IMR-90 (cell line): ENCODE results near the gene IGF1R.
A peak's percentile ranks its signal among the peaks of the same experiment; 100 is the strongest.

Source experiments
- BHLHE40 ChIP-seq: fragments of 150-350 bp; IDR thresholded peaks from 2 replicates; pipeline ENCODE4 v1.6.1; 2016; ENCODE audit warnings: mild to moderate bottlenecking, low read depth, low read length
- CEBPB ChIP-seq: IDR thresholded peaks from 2 replicates; pipeline ENCODE4 v1.6.1; 2012; ENCODE audit warnings: low read depth, low read length, improper control_type of control experiment
- CHD1 ChIP-seq: IDR thresholded peaks from 2 replicates; pipeline ENCODE4 v1.6.1; 2012; ENCODE audit warnings: low read depth, low read length, improper control_type of control experiment
- CTCF ChIP-seq: conservative IDR thresholded peaks from 2 replicates; pipeline ENCODE4 v1.5.1; 2012; ENCODE audit warnings: mild to moderate bottlenecking, low read depth, low read length, improper control_type of control experiment
- MAZ ChIP-seq: IDR thresholded peaks from 2 replicates; pipeline ENCODE4 v1.6.1; 2012; ENCODE audit warnings: low read depth, mild to moderate bottlenecking, low read length, improper control_type of control experiment, moderate library complexity, borderline replicate concordance
- MXI1 ChIP-seq: IDR thresholded peaks from 2 replicates; pipeline ENCODE4 v1.6.1; 2012; ENCODE audit warnings: low read depth, mild to moderate bottlenecking, low read length, moderate library complexity, borderline replicate concordance
- NFE2L2 ChIP-seq: fragments of 150-350 bp; IDR thresholded peaks from 2 replicates; pipeline ENCODE4 v1.6.1; 2016; ENCODE audit warnings: low read depth, mild to moderate bottlenecking, low read length
- POLR2A ChIP-seq: IDR thresholded peaks from 2 replicates; pipeline ENCODE4 v1.6.1; 2012; ENCODE audit warnings: mild to moderate bottlenecking, low read depth, low read length
- RAD21 ChIP-seq: IDR thresholded peaks from 2 replicates; pipeline ENCODE4 v1.6.1; 2012; ENCODE audit warnings: low read length, improper control_type of control experiment
- RFX5 ChIP-seq: IDR thresholded peaks from 2 replicates; pipeline ENCODE4 v1.8.0; 2012; ENCODE audit warnings: low read depth, mild to moderate bottlenecking, low read length, moderate library complexity
- USF2 ChIP-seq: fragments of 150-350 bp; IDR thresholded peaks from 2 replicates; pipeline ENCODE4 v1.6.1; 2017; ENCODE audit warnings: mild to moderate bottlenecking, antibody characterized with exemption, low read length, low read depth

GRCh38 chr15:98649472-98650416 lies 1.4 kb downstream of the IGF1R start:
- TF ChIP-seq MXI1, result no peak
- TF ChIP-seq CTCF, result 0 out of 2 replicates have a peak, but pooled peaks have one; percentile 14
- no peak for TF ChIP-seq RFX5
- TF ChIP-seq USF2, result no peak
- no peak for TF ChIP-seq CHD1
- no peak for TF ChIP-seq POLR2A
- peak; percentile 39; the same call in 1 of the 2 replicates for TF ChIP-seq CEBPB
- no peak for TF ChIP-seq RAD21
- no peak for TF ChIP-seq MAZ
- TF ChIP-seq BHLHE40, result no peak
- no peak for TF ChIP-seq NFE2L2
